HepG2 (cell line): ENCODE measurements around the gene SOCS3. TPM values are rescaled to one million over a fixed set of nuclear protein-coding genes. Genes with fewer than 3 reads are reported as not detected.

Experiments used
- AHR ChIP-seq: IDR thresholded peaks from 2 replicates; pipeline ENCODE4 v1.6.1; 2018; ENCODE audit warnings: missing genetic modification reagents, missing compliant biosample characterization
- ARHGAP35 ChIP-seq: sonication (generic); formaldehyde crosslinking; IDR thresholded peaks from 2 replicates; pipeline ENCODE4 v1.9.0; 2022; ENCODE audit warnings: mild to moderate bottlenecking, inconsistent platforms, moderate library complexity, missing genetic modification reagents, borderline replicate concordance
- DRAP1 ChIP-seq: IDR thresholded peaks from 2 replicates; pipeline ENCODE4 v1.6.1; 2016; ENCODE audit warnings: missing genetic modification reagents, missing compliant biosample characterization
- FOXK2 ChIP-seq: fragments of 450-650 bp; IDR thresholded peaks from 2 replicates; pipeline ENCODE4 v1.6.1; 2016
- HNRNPH1 ChIP-seq: fragments of 200-400 bp; formaldehyde crosslinking; optimal IDR thresholded peaks from 2 replicates; pipeline ENCODE3; 2017; ENCODE audit warnings: mild to moderate bottlenecking, low read depth, low read length
- HOXA5 ChIP-seq: sonication (generic); formaldehyde crosslinking; IDR thresholded peaks from 2 replicates; pipeline ENCODE4 v1.4.0; 2020; ENCODE audit warnings: missing genetic modification reagents
- KLF6 ChIP-seq: IDR thresholded peaks from 2 replicates; pipeline ENCODE4 v1.8.0; 2016; ENCODE audit warnings: missing biosample characterization, missing genetic modification reagents
- MYNN ChIP-seq: sonication (generic); formaldehyde crosslinking; IDR thresholded peaks from 2 replicates; pipeline ENCODE4 v1.4.0; 2020; ENCODE audit warnings: mild to moderate bottlenecking, low read depth, missing genetic modification reagents
- NFIB ChIP-seq: sonication (generic); formaldehyde crosslinking; IDR thresholded peaks from 2 replicates; pipeline ENCODE4 v1.9.0; 2021; ENCODE audit warnings: missing genetic modification reagents, mild to moderate bottlenecking, borderline replicate concordance
- NFIC ChIP-seq: IDR thresholded peaks from 2 replicates; pipeline ENCODE4 v1.6.1; 2012; ENCODE audit warnings: mild to moderate bottlenecking, low read length, inconsistent platforms
- NKX3-1 ChIP-seq: sonication (generic); formaldehyde crosslinking; IDR thresholded peaks from 2 replicates; pipeline ENCODE4 v1.5.0; 2020; ENCODE audit warnings: missing genetic modification reagents
- PHF21A ChIP-seq: sonication (generic); formaldehyde crosslinking; IDR thresholded peaks from 2 replicates; pipeline ENCODE4 v1.5.0; 2020; ENCODE audit warnings: mild to moderate bottlenecking, missing genetic modification reagents
- RAD21 ChIP-seq: fragments of 450-650 bp; formaldehyde crosslinking; IDR thresholded peaks from 2 replicates; pipeline ENCODE4 v1.5.0; 2020; ENCODE audit warnings: mild to moderate bottlenecking
- RNF2 ChIP-seq: fragments of 450-650 bp; conservative IDR thresholded peaks from 2 replicates; pipeline ENCODE4 v1.6.1; 2016; ENCODE audit warnings: low read depth
- SKI ChIP-seq: fragments of 450-650 bp; IDR thresholded peaks from one replicate; pipeline ENCODE4 v1.6.1; 2018; ENCODE audit warnings: mild to moderate bottlenecking; ENCODE audit not compliant: partially characterized antibody
- TBX3 ChIP-seq: fragments of 450-650 bp; IDR thresholded peaks from 2 replicates; pipeline ENCODE4 v1.6.1; 2017; ENCODE audit warnings: antibody characterized with exemption, mild to moderate bottlenecking, inconsistent platforms, borderline replicate concordance
- TP53 ChIP-seq: sonication (generic); formaldehyde crosslinking; conservative IDR thresholded peaks from 2 replicates; pipeline ENCODE4 v1.4.0; 2020; ENCODE audit warnings: missing genetic modification reagents
- ZBTB20 ChIP-seq: sonication (generic); formaldehyde crosslinking; IDR thresholded peaks from 2 replicates; pipeline ENCODE4 v1.8.1; 2023; ENCODE audit warnings: missing genetic modification reagents, low read depth, mild to moderate bottlenecking, borderline replicate concordance
- ZNF205 ChIP-seq: IDR thresholded peaks from 2 replicates; pipeline ENCODE4 v1.6.1; 2018; ENCODE audit warnings: missing biosample characterization, missing genetic modification reagents
- ZNF225 ChIP-seq: sonication (generic); formaldehyde crosslinking; IDR thresholded peaks from 2 replicates; pipeline ENCODE4 v1.4.0; 2020; ENCODE audit warnings: mild to moderate bottlenecking, missing genetic modification reagents
- ZNF569 ChIP-seq: sonication (generic); formaldehyde crosslinking; IDR thresholded peaks from 2 replicates; pipeline ENCODE4 v1.5.0; 2020; ENCODE audit warnings: mild to moderate bottlenecking, missing genetic modification reagents, moderate library complexity, borderline replicate concordance
- ZNF576 ChIP-seq: sonication (generic); formaldehyde crosslinking; IDR thresholded peaks from 2 replicates; pipeline ENCODE4 v1.4.0; 2020; ENCODE audit warnings: mild to moderate bottlenecking, missing genetic modification reagents
- ZNF674 ChIP-seq: sonication (generic); formaldehyde crosslinking; IDR thresholded peaks from 2 replicates; pipeline ENCODE4 v1.5.0; 2020; ENCODE audit warnings: low read depth, mild to moderate bottlenecking, missing genetic modification reagents
- ZNF788 ChIP-seq: sonication (generic); formaldehyde crosslinking; IDR thresholded peaks from 2 replicates; pipeline ENCODE4 v1.5.0; 2020; ENCODE audit warnings: mild to moderate bottlenecking, missing genetic modification reagents, borderline replicate concordance
- ZNF850 ChIP-seq: sonication (generic); formaldehyde crosslinking; conservative IDR thresholded peaks from 2 replicates; pipeline ENCODE4 v1.9.0; 2021; ENCODE audit warnings: mild to moderate bottlenecking, missing genetic modification reagents
- polyA plus RNA-seq, 8 experiments: library from polyadenylated mRNA; depleted of rRNA in 3 of 8; stranded (reverse) in 7 of 8; unstranded in 1 of 8; fragments of >200 nt; fragmentation: Illumina TruSeq in 4 of 8; extraction: Trizol in 4 of 8; gene quantifications; 2 replicates each; pipeline versions ENCODE4 v1.2.1 to v1.2.3, GENCODE V29; 2011 to 2016; ENCODE audit warnings: low read depth in 4 of 8, missing spikeins in 1 of 8, mixed read lengths in 1 of 8; ENCODE audit not compliant: insufficient read depth in 1 of 8
- total RNA-seq, 5 experiments: library from RNA; depleted of rRNA; stranded (reverse); fragments of >200 nt; fragmentation: Illumina TruSeq; extraction: Trizol; gene quantifications; 2 replicates each; pipeline ENCODE4 v1.2.3, GENCODE V29; 2016; ENCODE audit warnings: low read depth in 1 of 5
- TF ChIP-seq, protein P1 (sequence below): sonication (generic); formaldehyde crosslinking; IDR thresholded peaks from 2 replicates; pipeline ENCODE4 v1.5.0; 2020; ENCODE audit warnings: missing genetic modification reagents, mild to moderate bottlenecking, borderline replicate concordance
- TF ChIP-seq, protein P2 (sequence below): fragments of 450-650 bp; IDR thresholded peaks from 2 replicates; pipeline ENCODE4 v1.6.1; 2017
- TF ChIP-seq, protein P3 (sequence below): sonication (generic); formaldehyde crosslinking; IDR thresholded peaks from 2 replicates; pipeline ENCODE4 v1.5.0; 2020; ENCODE audit warnings: mild to moderate bottlenecking, missing genetic modification reagents, moderate library complexity

SOCS3 gene
- total and polyA plus RNA-seq, 2 of the 13 experiments (the other 11 are each of a cell fraction or from before 2014, with no cell fraction given): 0.77 to 2.4 TPM

GRCh38 chr17:78399693-78400144 lies 39.8 kb upstream of the SOCS3 start (continued):
- TF ChIP-seq, protein P1, sequence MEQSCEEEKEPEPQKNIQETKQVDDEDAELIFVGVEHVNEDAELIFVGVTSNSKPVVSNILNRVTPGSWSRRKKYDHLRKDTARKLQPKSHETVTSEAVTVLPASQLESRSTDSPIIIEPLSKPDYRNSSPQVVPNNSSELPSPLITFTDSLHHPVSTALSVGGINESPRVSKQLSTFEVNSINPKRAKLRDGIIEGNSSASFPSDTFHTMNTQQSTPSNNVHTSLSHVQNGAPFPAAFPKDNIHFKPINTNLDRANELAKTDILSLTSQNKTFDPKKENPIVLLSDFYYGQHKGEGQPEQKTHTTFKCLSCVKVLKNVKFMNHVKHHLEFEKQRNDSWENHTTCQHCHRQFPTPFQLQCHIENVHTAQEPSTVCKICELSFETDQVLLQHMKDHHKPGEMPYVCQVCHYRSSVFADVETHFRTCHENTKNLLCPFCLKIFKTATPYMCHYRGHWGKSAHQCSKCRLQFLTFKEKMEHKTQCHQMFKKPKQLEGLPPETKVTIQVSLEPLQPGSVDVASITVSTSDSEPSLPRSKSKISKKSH: no peak
- peak; percentile 34; the same call in 1 of the 2 replicates for TF ChIP-seq DRAP1 (CRISPR knock-in tag)
- no peak for TF ChIP-seq RAD21
- TF ChIP-seq ZNF576: 0 out of 2 replicates have a peak, but pooled peaks have one; percentile 55
- TF ChIP-seq NFIC: no peak
- peak; percentile 22; the same call in 1 of the 2 replicates for TF ChIP-seq ZNF205 (CRISPR knock-in tag)
- TF ChIP-seq ZNF674: no peak
- TF ChIP-seq FOXK2: peak; percentile 95
- TF ChIP-seq, protein P2, sequence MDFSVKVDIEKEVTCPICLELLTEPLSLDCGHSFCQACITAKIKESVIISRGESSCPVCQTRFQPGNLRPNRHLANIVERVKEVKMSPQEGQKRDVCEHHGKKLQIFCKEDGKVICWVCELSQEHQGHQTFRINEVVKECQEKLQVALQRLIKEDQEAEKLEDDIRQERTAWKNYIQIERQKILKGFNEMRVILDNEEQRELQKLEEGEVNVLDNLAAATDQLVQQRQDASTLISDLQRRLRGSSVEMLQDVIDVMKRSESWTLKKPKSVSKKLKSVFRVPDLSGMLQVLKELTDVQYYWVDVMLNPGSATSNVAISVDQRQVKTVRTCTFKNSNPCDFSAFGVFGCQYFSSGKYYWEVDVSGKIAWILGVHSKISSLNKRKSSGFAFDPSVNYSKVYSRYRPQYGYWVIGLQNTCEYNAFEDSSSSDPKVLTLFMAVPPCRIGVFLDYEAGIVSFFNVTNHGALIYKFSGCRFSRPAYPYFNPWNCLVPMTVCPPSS: no peak
- no peak for TF ChIP-seq NFIB
- no peak for TF ChIP-seq HNRNPH1
- TF ChIP-seq NKX3-1 (CRISPR knock-in tag): no peak
- no peak for TF ChIP-seq ZNF225 (CRISPR knock-in tag)
- peak; percentile 94 for TF ChIP-seq SKI
- TF ChIP-seq ARHGAP35 (CRISPR knock-in tag): no peak
- peak; percentile 44; the same call in 1 of the 2 replicates for TF ChIP-seq ZNF788
- TF ChIP-seq ZBTB20 (CRISPR knock-in tag): no peak
- no peak for TF ChIP-seq MYNN (CRISPR knock-in tag)
- TF ChIP-seq TP53 (CRISPR knock-in tag): no peak
- no peak for TF ChIP-seq RNF2
- TF ChIP-seq TBX3: peak; percentile 55; the same call in 1 of the 2 replicates
- TF ChIP-seq, protein P3, sequence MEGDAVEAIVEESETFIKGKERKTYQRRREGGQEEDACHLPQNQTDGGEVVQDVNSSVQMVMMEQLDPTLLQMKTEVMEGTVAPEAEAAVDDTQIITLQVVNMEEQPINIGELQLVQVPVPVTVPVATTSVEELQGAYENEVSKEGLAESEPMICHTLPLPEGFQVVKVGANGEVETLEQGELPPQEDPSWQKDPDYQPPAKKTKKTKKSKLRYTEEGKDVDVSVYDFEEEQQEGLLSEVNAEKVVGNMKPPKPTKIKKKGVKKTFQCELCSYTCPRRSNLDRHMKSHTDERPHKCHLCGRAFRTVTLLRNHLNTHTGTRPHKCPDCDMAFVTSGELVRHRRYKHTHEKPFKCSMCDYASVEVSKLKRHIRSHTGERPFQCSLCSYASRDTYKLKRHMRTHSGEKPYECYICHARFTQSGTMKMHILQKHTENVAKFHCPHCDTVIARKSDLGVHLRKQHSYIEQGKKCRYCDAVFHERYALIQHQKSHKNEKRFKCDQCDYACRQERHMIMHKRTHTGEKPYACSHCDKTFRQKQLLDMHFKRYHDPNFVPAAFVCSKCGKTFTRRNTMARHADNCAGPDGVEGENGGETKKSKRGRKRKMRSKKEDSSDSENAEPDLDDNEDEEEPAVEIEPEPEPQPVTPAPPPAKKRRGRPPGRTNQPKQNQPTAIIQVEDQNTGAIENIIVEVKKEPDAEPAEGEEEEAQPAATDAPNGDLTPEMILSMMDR (CRISPR knock-in tag): no peak
- TF ChIP-seq HOXA5: no peak
- TF ChIP-seq ZNF569: no peak
- TF ChIP-seq AHR: no peak
- no peak for TF ChIP-seq KLF6 (CRISPR knock-in tag)
- peak; percentile 83 for TF ChIP-seq PHF21A (CRISPR knock-in tag)
- TF ChIP-seq ZNF850 (CRISPR knock-in tag): no peak
